HG03045 (cell line): ENCODE measurements around the gene SINHCAF.

Experiments used
- ATAC-seq: cut with Tn5 transposase; IDR thresholded peaks from one replicate; pipeline ENCODE4 v1.9.1; 2021; ENCODE audit warnings: mild to moderate bottlenecking, moderate library complexity; ENCODE audit not compliant: unreplicated experiment

Gene SINHCAF

GRCh38 chr12:31337952-31338351, 12.0 kb upstream of the SINHCAF start:
- ATAC-seq, result no peak

DNA sequence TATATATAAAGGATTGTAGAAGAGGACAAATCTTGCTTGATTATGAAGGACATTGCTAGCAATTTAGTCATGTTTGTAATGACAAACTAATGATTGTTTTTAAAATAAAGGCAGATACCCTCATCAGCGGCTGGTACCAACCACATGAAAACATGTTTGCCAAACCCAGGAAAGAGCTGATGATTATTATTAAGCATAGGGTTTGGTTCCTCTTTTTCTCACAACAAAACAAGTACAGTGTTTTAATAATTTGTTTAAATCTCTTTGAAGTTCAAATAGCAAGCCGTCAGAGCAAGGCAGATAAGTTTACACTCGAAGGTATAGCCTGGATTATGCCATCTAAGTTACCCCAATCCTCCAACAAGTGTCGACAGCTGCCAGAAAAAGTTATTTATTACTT, 5.3 kb upstream of the SINHCAF start:
- no peak for ATAC-seq

DNA sequence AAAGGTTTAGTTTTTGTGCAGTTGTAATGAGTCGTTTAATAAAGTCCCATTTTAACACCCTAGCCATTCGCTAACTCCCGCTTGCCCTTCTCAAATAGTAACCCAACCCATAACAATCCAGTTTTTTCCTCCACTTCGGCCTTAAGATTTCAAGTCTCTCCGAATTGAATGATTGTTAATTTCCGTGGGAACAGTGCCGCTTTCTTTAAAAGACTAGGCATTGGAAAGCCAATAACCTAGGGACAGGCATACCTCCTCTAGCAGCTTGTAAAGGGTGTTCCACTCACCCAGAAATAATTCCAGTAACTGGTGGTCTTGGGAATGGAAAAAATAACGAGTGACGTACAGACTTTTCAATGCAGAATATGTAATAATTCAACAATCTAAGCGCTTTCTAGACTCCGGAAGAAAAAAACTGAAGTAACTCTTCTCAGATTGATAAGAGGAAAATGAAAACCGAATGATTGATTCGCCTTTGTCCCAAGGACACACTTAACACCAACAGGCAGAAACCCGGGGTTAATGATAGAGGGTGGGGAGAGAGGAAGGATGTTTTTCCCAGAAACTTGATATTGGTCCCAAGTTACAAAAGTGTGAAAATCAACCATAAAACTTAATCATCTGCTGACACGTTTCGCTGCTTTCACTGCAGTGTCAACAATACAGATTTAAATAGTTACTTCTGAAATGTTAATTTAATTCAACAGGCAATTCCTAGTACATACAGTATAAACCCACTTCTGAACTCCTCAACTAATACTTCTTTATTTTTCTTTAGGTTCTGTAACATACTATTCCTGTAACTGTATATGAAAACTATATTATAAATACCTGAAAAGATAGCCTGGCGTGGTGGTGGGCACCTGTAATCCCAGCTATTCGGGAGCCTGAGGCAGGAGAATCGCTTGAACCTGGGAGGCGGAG, 1.0 kb upstream of the SINHCAF start:
- ATAC-seq, result no peak

- no peak for ATAC-seq
Observed at GRCh38 chr12:31325524-31325875, 450 bp downstream of the SINHCAF start.

GRCh38 chr12:31324845-31325523, 966 bp downstream of the SINHCAF start:
- ATAC-seq, result peak; percentile 12

DNA sequence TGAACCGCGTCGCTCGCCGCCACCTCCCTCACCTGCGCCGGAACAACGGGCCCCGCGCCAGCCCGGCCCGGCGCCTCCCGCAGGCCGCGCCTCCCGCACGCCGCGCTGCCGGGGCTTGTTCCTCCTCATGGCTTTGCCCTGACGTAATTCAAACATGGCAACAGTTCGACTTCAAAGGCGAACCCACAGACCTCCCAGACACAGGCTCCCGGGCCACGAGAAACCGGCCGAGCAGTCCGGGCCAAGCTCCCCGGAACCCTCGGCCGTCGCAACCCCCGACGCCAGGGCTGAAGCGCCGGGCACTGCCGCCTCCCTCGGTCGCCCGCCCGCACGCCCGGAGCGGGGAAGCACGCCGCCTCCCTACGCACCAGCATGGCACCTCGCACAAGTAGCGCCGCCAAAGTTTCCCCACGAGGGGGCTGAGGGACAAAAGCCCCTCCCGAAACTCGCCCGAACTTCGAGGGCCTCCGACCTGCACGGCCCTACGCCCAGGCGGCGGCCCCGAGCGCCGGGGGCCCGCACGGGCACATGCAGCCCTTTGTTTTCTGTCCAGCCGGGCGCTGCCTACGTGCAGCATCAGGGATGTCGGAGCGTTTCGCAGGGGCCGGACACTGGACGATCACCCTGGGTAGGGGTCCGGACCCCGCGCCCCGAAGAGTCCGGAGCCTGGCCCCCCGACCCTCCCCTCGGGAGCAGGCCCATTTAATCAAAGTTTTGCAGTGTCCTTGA, 1.7 kb downstream of the SINHCAF start:
- ATAC-seq, result peak; percentile 33

DNA sequence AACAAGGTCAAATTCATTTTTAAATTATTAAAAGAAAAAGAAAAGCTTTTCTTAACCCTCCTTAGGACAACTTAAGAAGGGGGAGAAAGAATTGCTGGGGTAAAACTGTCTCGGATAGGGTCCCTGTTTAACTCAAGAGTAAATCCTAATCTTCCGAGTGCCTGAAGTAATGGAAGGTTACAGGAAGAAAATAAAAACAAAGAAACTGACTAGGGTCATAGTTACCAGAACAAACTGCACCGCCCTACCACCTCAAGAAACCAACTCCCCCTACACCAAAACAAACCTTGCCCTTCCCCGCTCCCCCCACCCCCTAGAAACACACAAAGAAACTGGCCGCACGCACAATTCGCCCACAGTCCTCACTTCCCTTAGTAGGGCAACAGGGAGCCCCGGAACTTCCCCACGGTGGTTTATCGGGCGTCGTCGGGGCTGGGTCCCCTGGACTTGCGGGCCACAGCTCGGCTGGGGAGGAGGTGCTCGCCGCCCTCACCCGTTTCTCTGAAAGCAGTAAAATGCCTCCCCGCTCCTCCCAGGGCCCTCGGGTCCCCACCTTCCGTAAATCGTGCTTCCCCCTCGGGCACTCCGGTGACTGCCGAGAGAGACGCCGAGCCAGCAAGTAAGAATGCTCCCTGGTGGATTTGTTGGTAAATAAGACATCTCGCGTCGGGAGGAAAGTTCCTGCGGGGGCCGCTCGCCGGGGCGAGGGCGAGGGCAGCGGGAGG, 2.4 kb downstream of the SINHCAF start:
- peak; percentile 23 for ATAC-seq

DNA sequence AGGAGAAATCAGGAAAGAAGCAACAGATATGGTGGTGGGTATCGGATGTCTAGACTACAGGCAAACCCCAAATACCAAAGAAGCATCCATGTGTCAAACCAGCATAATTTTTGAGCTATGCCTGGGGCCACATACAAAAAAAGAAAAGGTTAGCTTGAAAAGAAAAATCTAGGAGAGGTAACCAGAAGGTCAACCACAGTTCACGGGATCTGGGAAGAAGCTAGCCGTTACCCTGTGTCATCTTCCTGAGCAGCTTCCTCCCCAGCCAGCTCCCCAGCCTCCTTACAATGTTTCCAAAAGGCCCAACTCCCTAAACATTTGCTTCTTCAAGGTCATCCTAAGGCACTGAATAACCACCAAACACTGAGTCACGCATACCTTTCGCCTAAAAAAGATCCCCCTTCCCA, 3.1 kb downstream of the SINHCAF start:
- ATAC-seq, result no peak

- ATAC-seq, result no peak
Observed at GRCh38 chr12:31321897-31322228, 4.1 kb downstream of the SINHCAF start.

GRCh38 chr12:31321186-31321896, 4.6 kb downstream of the SINHCAF start:
- no peak for ATAC-seq

GRCh38 chr12:31318657-31319269, 7.2 kb downstream of the SINHCAF start:
- ATAC-seq, result no peak

DNA sequence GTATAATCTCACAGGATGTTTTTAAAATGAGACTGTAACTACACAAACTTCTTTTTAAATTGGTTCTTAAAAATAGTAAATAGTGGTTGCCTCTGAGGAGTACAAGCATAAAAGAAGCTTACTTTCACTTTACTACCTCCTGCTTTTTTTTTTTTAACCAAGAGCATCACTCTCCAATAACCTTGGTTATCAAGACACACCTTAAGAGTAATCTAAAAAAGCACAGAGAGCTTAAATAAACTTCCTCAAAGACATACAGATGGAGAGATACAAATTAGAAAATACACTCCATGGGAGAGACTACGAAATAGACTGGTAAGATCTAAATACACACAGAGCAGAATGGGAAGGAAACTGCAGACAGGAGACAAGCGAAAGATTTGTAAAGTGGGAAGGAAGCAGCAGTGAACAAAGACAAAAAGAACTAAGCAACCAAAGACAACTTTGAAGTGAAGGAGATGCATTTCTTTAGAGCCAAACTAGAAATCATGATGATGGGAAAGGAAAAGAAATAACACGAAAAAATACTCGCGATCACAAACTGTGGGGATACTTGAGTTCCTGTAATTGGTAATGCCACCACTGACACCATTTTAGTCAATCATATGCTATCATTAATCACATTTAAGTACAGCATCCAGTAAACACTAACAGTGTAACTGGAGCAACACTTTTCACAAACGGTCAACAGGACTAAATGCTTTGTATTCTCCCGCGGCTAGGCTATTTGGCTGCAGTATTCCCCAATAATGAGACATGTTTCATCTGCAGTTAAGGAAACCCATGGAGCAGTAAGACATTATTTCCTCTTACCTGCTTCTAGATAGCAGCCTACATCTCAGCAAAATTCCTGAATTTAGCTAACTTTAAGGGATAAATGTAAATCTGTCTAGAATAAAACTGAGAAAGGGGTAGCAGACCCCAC, 8.2 kb downstream of the SINHCAF start:
- no peak for ATAC-seq

- no peak for ATAC-seq
Observed at GRCh38 chr12:31316891-31317290, 9.1 kb downstream of the SINHCAF start.

GRCh38 chr12:31315784-31316465, 10.0 kb downstream of the SINHCAF start:
- no peak for ATAC-seq

- ATAC-seq, result no peak
Observed at GRCh38 chr12:31315044-31315715, 10.8 kb downstream of the SINHCAF start.

- ATAC-seq, result no peak
Observed at GRCh38 chr12:31312431-31312830, 13.5 kb downstream of the SINHCAF start.

DNA sequence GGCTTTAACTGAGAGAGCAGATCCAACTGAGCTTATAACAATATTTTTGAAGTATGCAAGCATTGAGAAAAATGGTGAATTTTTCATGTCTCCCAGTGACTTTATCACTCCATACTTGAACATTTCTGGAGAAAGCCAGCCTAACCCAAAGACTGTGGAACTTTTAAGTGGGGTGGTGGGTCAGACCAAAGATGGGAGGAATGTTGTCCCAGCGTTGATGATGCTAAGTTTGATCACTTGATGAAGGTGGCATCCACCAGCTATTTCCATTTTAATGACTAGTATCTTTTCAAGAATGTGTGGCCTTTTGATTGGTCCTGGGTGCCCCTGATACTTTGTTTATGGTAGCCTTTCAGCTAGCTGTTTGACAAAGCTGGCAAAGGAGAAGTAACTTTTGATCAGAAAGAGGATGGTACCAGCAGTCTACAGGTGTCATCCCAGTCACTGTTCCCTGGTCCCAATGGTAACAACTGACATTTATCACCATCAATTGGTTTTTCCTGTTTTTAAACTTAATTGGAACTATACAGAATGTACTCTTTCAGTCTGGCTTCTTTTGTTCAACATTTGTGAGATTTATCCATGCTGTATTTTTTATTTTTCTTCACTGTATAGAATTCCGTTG, 14.2 kb downstream of the SINHCAF start:
- ATAC-seq, result no peak
